Sciatic nerve (tissue), 2 donors: Measurements from ENCODE around the gene GTF2H1. TPM values are rescaled to one million over a fixed set of nuclear protein-coding genes. Genes with fewer than 3 reads are reported as not detected.

Experiments used
- ATAC-seq: fragments of 200-7000 bp; cut with Tn5 transposase; one replicate; pipeline ENCODE4 v1.9.1; 2020; ENCODE audit warnings: mild to moderate bottlenecking, moderate library complexity
- DNase-seq: peaks from one replicate; pipeline ENCODE4 v3.0.0-alpha.2; 2020; ENCODE audit warnings: low spot score
- intact Hi-C: fragments of 100-400 bp; cut with DNase I; formaldehyde crosslinking; loops from one replicate; pipeline ENCODE4 v1.14.2; 2022
- total RNA-seq: library from RNA; stranded (reverse); fragmentation: NEBNext Ultra II Directional; extraction: Animal tissue kit (Norgen Biotek cat#: 25700); gene quantifications from one replicate; pipeline ENCODE4 v1.2.1, GENCODE V29; 2021
- donor health status: DM: no; HTN: no; CAD: no.
- donor health status: DM: no; HTN: no; CAD: no.

Gene GTF2H1
- total RNA-seq: 53.5 TPM

DNA sequence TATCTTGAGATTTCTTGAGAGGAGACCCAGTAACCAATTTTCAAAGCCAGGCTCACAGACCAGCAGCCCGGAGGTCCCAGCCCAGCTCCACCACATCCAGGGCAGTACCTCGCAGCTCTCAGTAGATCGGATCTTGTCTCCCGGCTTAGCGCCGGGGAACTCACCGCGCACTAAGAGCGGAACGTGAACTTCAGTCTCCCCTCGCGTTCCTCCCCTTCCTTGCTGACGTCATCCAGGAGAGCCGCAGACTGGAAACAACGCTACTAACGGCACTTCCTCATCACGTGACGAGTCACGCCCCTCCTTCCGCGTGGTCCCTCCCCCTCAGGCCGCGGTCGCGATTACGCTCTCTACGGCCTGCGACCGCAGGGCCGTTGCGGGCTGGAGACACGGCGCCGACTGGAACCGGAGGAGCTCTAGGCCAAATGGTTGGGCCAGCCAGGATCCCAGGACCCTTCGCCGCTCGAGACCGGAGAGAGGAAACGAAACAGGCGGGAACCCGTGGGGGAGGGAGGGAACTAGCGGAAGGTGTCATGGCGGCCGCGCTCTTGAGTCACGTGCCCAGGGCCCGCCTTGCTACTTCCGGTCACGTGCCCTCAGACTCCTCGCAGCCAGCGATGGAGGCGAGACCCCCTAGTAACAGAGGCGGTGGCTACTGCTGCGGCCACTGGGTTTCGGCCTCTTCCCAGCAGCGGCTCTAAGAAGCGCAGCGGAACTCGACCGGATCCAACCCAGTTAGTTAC is at the start of gene GTF2H1, which contains the start of gene HPS5:
Gene GTF2H1 (plus strand): TSS at position 599 of the 743 bp plus-strand sequence. CDS start 10,508 bp downstream, outside the sequence.
Gene HPS5 (minus strand): TSS at position 172 of the 743 bp plus-strand sequence. CDS start 4,282 bp downstream, outside the sequence.
- intact Hi-C loops: no loop called here
- ATAC-seq: peak; percentile 99

DNA sequence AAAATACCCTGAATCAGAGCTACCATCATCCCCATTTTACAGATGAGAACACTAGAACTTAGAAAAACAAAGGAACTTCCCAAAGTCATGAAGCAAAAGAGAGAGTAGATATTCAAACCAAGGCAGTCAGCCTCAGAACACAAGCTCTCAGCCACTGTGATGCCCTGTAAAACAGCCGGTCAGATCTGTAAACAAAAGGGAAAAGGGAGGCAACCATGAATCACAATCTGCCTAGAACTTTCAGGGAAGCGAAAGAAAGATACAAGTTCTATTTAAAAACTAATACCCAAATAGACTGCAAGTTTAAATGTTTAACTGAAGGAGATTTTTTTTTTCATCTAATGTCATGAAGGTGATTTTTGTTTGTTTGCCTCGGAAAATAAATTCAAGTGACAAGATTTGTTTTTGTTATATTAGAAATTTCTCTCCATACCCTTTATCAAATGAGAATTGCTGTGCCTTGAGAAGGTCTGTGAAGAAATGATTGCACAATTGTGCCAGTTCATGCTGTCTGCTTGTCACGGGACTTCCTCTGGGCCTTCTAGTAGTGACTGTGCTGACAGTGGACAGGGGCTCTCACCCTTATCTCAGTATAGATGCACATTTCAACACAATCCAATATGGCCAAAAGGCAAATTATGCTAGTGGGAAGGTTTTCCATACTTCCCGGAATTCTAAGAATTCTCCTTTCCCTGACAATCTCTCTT is 44.6 kb upstream of the GTF2H1 start:
- ATAC-seq: peak; percentile 74
- no peak for DNase-seq
- intact Hi-C loops: loop anchor here (5.0 kb wide), 1 partner anchor 1505 kb away; no protein-coding TSS in a partner anchor

More for the DNA sequence above, at the start of gene GTF2H1, which contains the start of gene HPS5:
- peak; percentile 98 for DNase-seq

DNA sequence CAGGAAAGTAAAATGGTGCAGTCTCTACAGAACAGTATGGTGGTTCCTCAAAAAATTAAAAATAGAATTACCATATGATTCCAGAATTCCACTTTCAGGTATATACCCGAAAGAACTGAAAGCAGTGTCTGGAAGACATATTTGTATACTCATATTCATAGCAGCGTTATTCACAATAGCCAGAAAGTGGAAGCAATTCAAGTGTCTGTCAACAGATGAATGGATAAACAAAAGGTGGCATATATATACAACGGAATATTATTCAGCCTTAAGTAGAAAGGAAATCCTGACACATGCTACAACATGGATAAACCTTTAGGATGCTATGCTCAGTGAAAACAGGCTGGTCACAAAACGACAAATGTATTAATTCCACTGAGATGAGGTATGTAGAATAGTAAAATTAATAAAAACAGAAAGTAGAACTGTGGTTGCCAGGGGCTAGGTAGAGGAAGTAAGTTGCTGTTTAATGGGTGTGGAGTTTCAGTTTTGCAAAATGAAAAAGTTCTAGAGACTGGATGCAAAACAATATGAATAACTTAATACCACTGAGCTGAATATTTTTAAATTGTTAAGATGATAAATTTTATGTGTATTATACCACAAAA is 41.8 kb upstream of the GTF2H1 start:
- DNase-seq (no peak), ATAC-seq (no peak)
- intact Hi-C loops: no loop called here

DNA sequence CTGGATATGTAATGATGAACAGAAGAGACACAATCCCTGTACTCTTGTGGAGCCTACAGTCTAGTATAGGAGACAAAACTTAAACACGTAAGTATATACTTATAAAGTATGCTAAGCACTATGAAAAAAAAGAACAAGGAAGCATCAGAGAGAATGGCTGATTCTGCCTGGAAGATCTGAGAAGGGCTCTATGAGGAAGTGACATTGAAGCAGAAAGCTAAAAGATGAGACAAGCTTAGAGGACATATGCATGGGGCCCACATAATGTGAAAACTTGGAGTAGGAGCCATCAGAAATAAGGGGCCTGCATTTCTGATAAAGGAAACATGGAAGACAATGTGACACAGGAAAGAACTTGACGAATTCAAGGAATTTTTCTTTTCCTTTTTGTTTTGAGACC is 39.7 kb upstream of the GTF2H1 start:
- DNase-seq (no peak), ATAC-seq (no peak)
- intact Hi-C loops: no loop called here

- DNase-seq (no peak), ATAC-seq (no peak)
- intact Hi-C loops: no loop called here
Measured at GRCh38 chr11:18285841-18286240, 36.5 kb upstream of the GTF2H1 start.

DNA sequence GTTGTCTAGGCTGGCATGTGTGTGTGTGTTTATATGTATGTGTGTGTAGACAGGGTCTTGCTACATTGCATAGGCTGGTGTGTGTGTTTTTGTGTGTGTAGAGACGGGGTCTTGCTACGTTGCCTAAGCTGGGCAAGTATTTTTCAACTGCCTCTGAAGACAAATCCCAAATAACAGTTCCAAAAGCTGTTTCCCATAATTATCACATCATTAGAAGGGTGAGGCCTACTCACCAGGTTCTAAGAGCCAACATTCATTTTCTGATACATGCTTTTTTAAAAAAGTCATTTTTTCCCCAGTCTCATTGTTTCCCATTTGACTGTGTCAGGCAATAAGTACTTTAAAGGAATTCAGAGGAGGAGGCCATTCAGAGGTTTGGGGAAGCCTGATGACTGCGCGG is 33.5 kb upstream of the GTF2H1 start:
- intact Hi-C loops: no loop called here
- ATAC-seq (no peak), DNase-seq (no peak)

GRCh38 chr11:18294862-18295261 is 27.5 kb upstream of the GTF2H1 start:
- DNase-seq (no peak), ATAC-seq (no peak)
- intact Hi-C loops: no loop called here

GRCh38 chr11:18295316-18295715 is 27.1 kb upstream of the GTF2H1 start:
- no peak for ATAC-seq
- no peak for DNase-seq
- intact Hi-C loops: no loop called here

DNA sequence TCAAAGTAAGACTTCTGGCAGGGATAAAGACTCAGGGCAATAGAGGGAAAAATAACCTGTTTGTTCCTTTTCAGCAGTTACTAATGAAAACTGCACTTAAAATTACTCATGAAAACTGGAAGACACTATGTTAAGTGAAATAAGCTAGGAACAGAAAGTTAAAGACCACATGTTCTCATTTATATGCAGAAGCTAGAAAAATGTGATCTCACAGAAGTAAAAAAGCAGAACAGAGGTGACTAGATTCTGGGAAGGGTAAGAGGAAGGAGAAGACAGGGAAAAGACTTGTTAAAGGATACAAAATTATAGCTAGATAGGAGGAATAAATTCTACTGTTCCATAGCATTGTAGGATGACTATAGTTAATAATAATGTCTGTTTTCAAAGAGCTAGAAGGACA is 22.6 kb upstream of the GTF2H1 start:
- intact Hi-C loops: no loop called here
- ATAC-seq: no peak
- DNase-seq: no peak

DNA sequence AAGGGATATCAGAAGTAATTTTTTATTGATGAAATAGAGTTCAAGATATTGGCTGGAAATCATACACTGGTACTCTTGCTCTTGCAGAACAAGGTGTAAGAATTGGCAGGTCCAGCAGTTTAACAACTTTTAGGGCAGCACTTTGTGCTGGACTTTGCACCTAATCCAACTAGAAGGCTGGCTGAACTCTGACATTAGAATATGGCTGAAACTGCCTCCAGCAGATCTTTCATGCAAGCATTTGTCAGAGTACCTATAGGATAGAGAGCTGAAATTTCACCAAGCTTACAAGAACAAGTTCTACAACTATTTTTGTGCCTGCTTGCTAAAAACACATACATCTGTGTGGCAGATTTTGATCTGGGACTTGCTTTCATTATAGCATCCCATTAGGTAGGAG is 17.6 kb upstream of the GTF2H1 start:
- intact Hi-C loops: no loop called here
- no peak for DNase-seq
- ATAC-seq: no peak

- DNase-seq: no peak
- intact Hi-C loops: no loop called here
- no peak for ATAC-seq
Measured at GRCh38 chr11:18307461-18308139, 14.8 kb upstream of the GTF2H1 start.

- intact Hi-C loops: no loop called here
- ATAC-seq (no peak), DNase-seq (no peak)
Measured at GRCh38 chr11:18308242-18308641, 14.1 kb upstream of the GTF2H1 start.

- DNase-seq (no peak), ATAC-seq (no peak)
- intact Hi-C loops: no loop called here
Measured at GRCh38 chr11:18309691-18310090, 12.7 kb upstream of the GTF2H1 start.

- intact Hi-C loops: no loop called here
Measured at GRCh38 chr11:18310800-18311340, 11.5 kb upstream of the GTF2H1 start.

DNA sequence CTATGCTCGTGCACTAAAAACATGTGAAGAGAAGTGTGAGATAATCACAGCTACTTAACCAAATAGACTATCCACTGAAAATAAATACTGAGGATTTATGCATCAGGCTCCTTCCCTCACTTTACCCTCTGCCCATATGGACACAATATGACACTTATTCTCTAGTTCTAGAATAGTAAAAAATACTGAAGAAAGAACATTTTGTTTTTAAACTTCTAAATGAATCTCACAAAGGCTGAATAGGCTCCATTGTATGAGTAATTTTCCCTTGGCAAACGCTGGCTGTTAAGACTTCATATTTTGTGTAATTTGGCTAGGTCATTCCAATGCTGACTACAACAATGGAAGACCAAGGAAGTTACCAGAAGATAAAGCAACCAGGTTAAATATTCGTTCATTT is 10.4 kb upstream of the GTF2H1 start:
- ATAC-seq: peak; percentile 90
- intact Hi-C loops: no loop called here
- no peak for DNase-seq

More at GRCh38 chr11:18310800-18311340, 11.5 kb upstream of the GTF2H1 start:
- DNase-seq (no peak), ATAC-seq (no peak)

GRCh38 chr11:18312663-18313420 is 9.5 kb upstream of the GTF2H1 start:
- ATAC-seq (peak; percentile 46), DNase-seq (no peak)
- intact Hi-C loops: no loop called here

- DNase-seq (no peak), ATAC-seq (no peak)
- intact Hi-C loops: no loop called here
Measured at GRCh38 chr11:18313965-18314763, 8.2 kb upstream of the GTF2H1 start.
